HEK293 (cell line): ENCODE data around the gene PPP5C.

Experiments used
- CTCF ChIA-PET: fragments of 350-600 bp; formaldehyde crosslinking; extraction: SDS; loops from one replicate; lab custom pipeline; 2021; ENCODE audit warnings: antibody characterized with exemption; lab: Yijun Ruan, JAX
- POLR2A ChIA-PET: fragments of 300-600 bp; formaldehyde crosslinking; extraction: SDS; loops from one replicate; lab custom pipeline; 2020; ENCODE audit warnings: antibody characterized with exemption, inconsistent platforms; lab: Yijun Ruan, JAX
- H3K27ac ChIP-seq: fragments of 200-500 bp; sonication (Bioruptor generic); 2 replicates; pipeline ENCODE4 v1.5.1; 2014; ENCODE audit warnings: low read depth, low read length, control low read depth, inconsistent platforms; ENCODE audit errors: extremely low read depth
- H3K36me3 ChIP-seq, 2 experiments: fragments of 200-500 bp in 1 of 2; sonication (Bioruptor generic) in 1 of 2; 1 replicate in 1 of 2; 2 replicates in 1 of 2; pipeline ENCODE4 v1.5.1; 2014 to 2017; ENCODE audit warnings: inconsistent platforms in 2 of 2, low read length in 2 of 2; ENCODE audit not compliant: control insufficient read depth in 2 of 2, insufficient read depth in 1 of 2
- H3K4me1 ChIP-seq: fragments of 200-500 bp; sonication (Bioruptor generic); 2 replicates; pipeline ENCODE4 v1.5.1; 2014; ENCODE audit warnings: mild to moderate bottlenecking, low read length, inconsistent platforms; ENCODE audit not compliant: control insufficient read depth, insufficient read depth
- H3K4me3 ChIP-seq: 2 replicates; pipeline ENCODE4 v1.5.1; 2011; ENCODE audit warnings: low read depth, mild to moderate bottlenecking, control low read depth, low read length, moderate library complexity
- H3K9me3 ChIP-seq: fragments of 200-500 bp; sonication (Bioruptor generic); 2 replicates; pipeline ENCODE4 v1.5.1; 2014; ENCODE audit warnings: low read depth, low read length, inconsistent platforms; ENCODE audit not compliant: control insufficient read depth, insufficient read depth
- CTCF ChIP-seq: fragments of 450-650 bp; formaldehyde crosslinking; IDR thresholded peaks from 2 replicates; pipeline ENCODE4 v1.5.1; 2016; ENCODE audit warnings: missing biosample characterization, missing genetic modification characterization
- GLIS1 ChIP-seq: fragments of 450-650 bp; formaldehyde crosslinking; IDR thresholded peaks from 2 replicates; pipeline ENCODE4 v1.5.1; 2016; ENCODE audit warnings: missing biosample characterization, missing genetic modification characterization
- PRDM6 ChIP-seq: fragments of 450-650 bp; formaldehyde crosslinking; IDR thresholded peaks from 2 replicates; pipeline ENCODE4 v1.5.1; 2017; ENCODE audit warnings: missing biosample characterization, missing genetic modification characterization
- REST ChIP-seq: fragments of 450-650 bp; formaldehyde crosslinking; IDR thresholded peaks from 2 replicates; pipeline ENCODE4 v1.5.1; 2016; ENCODE audit warnings: missing biosample characterization, missing genetic modification characterization
- ZBTB26 ChIP-seq: fragments of 450-650 bp; formaldehyde crosslinking; optimal IDR thresholded peaks from 2 replicates; pipeline ENCODE3; 2016; ENCODE audit warnings: missing biosample characterization, mild to moderate bottlenecking, missing genetic modification characterization
- ZBTB49 ChIP-seq: fragments of 450-650 bp; formaldehyde crosslinking; IDR thresholded peaks from 2 replicates; pipeline ENCODE4 v1.5.1; 2016; ENCODE audit warnings: missing biosample characterization, missing genetic modification characterization, low read depth
- ZIC2 ChIP-seq: fragments of 450-650 bp; formaldehyde crosslinking; IDR thresholded peaks from 2 replicates; pipeline ENCODE4 v1.5.1; 2016; ENCODE audit warnings: missing biosample characterization, missing genetic modification characterization
- ZNF112 ChIP-seq: fragments of 450-650 bp; formaldehyde crosslinking; IDR thresholded peaks from 2 replicates; pipeline ENCODE4 v1.5.0; 2017; ENCODE audit warnings: missing biosample characterization, missing genetic modification characterization
- ZNF140 ChIP-seq: fragments of 450-650 bp; formaldehyde crosslinking; IDR thresholded peaks from 2 replicates; pipeline ENCODE4 v1.5.1; 2016; ENCODE audit warnings: missing biosample characterization, missing genetic modification characterization
- ZNF426 ChIP-seq: fragments of 450-650 bp; formaldehyde crosslinking; IDR thresholded peaks from 2 replicates; pipeline ENCODE4 v1.5.1; 2017; ENCODE audit warnings: missing biosample characterization, missing genetic modification characterization, mild to moderate bottlenecking, inconsistent platforms, moderate library complexity
- ZNF76 ChIP-seq: fragments of 450-650 bp; formaldehyde crosslinking; IDR thresholded peaks from 2 replicates; pipeline ENCODE4; 2016; ENCODE audit warnings: low read depth, missing biosample characterization, missing genetic modification characterization, borderline replicate concordance
- ZNF837 ChIP-seq: fragments of 450-650 bp; formaldehyde crosslinking; IDR thresholded peaks from 2 replicates; pipeline ENCODE4 v1.5.1; 2016; ENCODE audit warnings: missing biosample characterization, missing genetic modification characterization

PPP5C gene

GRCh38 chr19:46391296-46392251 is 44.7 kb downstream of the PPP5C start:
- TF ChIP-seq ZNF76 (tag by site-specific recombination) (no peak), ZNF426 (tag by site-specific recombination) (no peak), ZBTB26 (tag by site-specific recombination) (no peak), GLIS1 (peak; percentile 59), ZNF837 (tag by site-specific recombination) (no peak), ZNF140 (tag by site-specific recombination) (no peak), ZNF112 (tag by site-specific recombination) (no peak), REST (tag by site-specific recombination) (no peak), PRDM6 (no peak), ZBTB49 (tag by site-specific recombination) (no peak), ZIC2 (tag by site-specific recombination) (peak; percentile 73), CTCF (tag by site-specific recombination) (no peak)
- Histone ChIP-seq H3K4me1 (no peaks in the 10 kb centered on the region), H3K4me3 (no peak overlapping the region), H3K27ac (no peak overlapping the region), H3K36me3 (peaks cover 24 to 56% of the 10 kb centered on the region in 2 experiments), H3K9me3 (no peaks in the 10 kb centered on the region)
- CTCF ChIA-PET: interaction anchor here (0.5 to 6.0 kb wide), 6 partner anchors 10 to 1349 kb away, joined by 3 to 75 read pairs (median 4); no protein-coding TSS in a partner anchor
- POLR2A ChIA-PET: interaction anchor here (1.3 kb wide), 1 partner anchor 104 kb away, joined by 3 read pairs; the partner anchor contains the start of gene PNMA8B
